GM12891 (cell line): ENCODE data around the gene SLIT1.

Experiments
- POLR2A ChIP-seq: IDR thresholded peaks from 2 replicates; pipeline ENCODE4 v1.6.1; 2011; ENCODE audit warnings: low read depth, low read length, control low read depth
- POLR2AphosphoS5 ChIP-seq: IDR thresholded peaks from 2 replicates; pipeline ENCODE4 v1.6.1; 2011; ENCODE audit warnings: low read depth, low read length, control low read depth

DNA sequence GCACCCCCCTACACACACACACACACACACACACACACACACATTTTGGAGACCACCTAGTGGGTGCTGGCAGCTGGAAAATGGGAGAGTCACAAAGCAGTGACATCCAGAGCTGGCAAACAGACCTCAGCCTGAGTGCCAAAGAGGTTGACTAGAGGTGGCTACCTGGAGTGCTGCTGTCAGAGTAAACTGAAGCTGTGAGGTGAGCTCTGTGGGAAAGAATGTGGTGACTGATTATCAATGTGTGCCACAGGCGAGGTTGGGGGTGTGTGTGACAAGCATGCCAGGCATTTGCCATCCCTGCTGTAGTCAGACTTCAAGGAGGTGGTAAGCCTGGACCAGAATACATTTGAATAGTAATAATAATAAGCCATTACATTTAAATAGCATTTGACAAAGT, 120.6 kb downstream of the SLIT1 start:
- TF ChIP-seq POLR2AphosphoS5 (no peak), POLR2A (no peak)
